ENCODE results near the gene ASB2. TPM values are rescaled to one million over a fixed set of nuclear protein-coding genes. Genes with fewer than 3 reads are reported as not detected.

Gene ASB2
- total RNA-seq, 1 donor from 2014 or later, result 58.6 TPM

DNA sequence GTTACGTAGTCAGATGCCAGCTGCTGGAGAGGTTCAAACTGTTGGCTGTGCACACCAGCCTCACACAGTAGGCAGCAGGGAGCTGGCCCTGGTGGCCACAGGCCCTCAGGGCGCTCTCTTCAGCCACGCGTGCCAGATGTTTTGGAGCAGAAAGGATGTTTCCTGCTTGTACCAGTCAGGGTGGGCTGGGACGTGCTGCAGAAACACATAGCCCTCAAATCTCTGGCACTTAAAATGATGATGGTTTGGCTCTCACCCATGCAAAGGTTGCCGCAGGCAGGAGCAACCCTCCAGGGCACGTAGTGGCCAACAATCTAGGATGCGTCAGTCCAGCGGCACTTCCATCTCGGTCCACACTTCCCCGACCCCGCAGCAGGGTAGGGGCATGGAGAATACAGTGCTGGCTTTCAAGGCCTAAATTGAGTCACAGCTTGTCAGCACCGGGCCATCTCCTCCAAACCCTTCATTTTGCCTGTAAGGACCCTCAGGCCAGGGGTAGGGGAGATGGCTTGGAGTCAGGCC lies 50.9 kb downstream of the ASB2 start:
- H3K36me3 ChIP-seq, result peaks cover 0 to 5% of the 10 kb centered on the region in 2 donors
- no peak overlapping the region for H3K4me3 ChIP-seq
- no peaks in the 10 kb centered on the region for H3K9me3 ChIP-seq
- TF ChIP-seq, protein P1, sequence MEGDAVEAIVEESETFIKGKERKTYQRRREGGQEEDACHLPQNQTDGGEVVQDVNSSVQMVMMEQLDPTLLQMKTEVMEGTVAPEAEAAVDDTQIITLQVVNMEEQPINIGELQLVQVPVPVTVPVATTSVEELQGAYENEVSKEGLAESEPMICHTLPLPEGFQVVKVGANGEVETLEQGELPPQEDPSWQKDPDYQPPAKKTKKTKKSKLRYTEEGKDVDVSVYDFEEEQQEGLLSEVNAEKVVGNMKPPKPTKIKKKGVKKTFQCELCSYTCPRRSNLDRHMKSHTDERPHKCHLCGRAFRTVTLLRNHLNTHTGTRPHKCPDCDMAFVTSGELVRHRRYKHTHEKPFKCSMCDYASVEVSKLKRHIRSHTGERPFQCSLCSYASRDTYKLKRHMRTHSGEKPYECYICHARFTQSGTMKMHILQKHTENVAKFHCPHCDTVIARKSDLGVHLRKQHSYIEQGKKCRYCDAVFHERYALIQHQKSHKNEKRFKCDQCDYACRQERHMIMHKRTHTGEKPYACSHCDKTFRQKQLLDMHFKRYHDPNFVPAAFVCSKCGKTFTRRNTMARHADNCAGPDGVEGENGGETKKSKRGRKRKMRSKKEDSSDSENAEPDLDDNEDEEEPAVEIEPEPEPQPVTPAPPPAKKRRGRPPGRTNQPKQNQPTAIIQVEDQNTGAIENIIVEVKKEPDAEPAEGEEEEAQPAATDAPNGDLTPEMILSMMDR (IDR thresholded peaks at IDR 0.05), result no peak
- DNase-seq (ENCODE audit: low spot score in 2 of 2), result no peak
- H3K27me3 ChIP-seq, result no peaks in the 10 kb centered on the region
- H3K27ac ChIP-seq, result no peak overlapping the region
- intact Hi-C loops (cut with DNase I), result no loop called here
- no peaks in the 10 kb centered on the region for H3K4me1 ChIP-seq

DNA sequence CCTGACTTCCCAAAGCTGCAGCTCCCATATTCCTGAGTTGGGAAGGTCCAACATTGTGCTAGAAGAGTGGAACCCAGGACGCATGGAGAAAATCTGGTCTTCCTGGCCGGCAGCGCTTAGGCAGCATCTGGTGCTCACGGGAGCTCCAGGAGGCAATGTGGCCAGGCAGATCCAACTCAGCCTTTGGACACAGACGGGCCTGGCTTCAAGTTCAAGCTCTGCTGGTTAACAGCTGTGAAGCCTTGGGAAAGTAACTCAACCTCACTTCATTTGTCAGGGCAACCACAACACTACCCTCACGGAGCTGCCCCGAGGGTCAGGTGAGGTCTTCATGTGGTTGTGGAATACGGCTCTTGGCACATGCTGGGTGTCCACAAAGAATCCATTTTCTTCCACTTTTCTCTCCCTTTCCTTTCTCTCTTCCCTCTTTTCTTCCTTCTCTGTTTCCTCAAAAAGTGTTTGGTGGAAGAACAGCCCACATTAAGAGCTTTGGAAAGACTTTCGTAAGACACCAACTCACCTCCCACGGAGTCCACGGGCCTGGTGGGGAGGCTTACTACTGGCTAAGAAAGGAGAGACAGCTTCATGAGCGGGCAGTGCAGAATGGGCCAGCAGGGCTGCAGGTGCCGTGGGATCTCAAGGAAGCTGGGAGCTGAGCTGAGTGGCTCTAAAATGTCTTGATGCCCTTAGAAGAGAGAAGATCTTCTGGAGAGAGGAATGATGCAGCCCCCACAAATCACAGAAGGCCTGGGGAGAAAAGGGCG lies 51.6 kb downstream of the ASB2 start:
- Histone ChIP-seq H3K27me3 (no peaks in the 10 kb centered on the region), H3K4me3 (no peak overlapping the region), H3K9me3 (no peaks in the 10 kb centered on the region), H3K27ac (no peak overlapping the region), H3K4me1 (no peaks in the 10 kb centered on the region), H3K36me3 (no peaks in the 10 kb centered on the region)
- TF ChIP-seq, protein P1 (IDR thresholded peaks at IDR 0.05), result no peak
- DNase-seq (ENCODE audit: low spot score in 2 of 2), result no peak
- intact Hi-C loops (cut with DNase I), result no loop called here

- Histone ChIP-seq H3K27ac (no peak overlapping the region), H3K27me3 (no peaks in the 10 kb centered on the region), H3K36me3 (no peaks in the 10 kb centered on the region), H3K4me3 (no peak overlapping the region), H3K9me3 (no peaks in the 10 kb centered on the region), H3K4me1 (no peaks in the 10 kb centered on the region)
- DNase-seq (ENCODE audit: low spot score in 2 of 2), result no peak
- intact Hi-C loops (cut with DNase I), result no loop called here
- TF ChIP-seq, protein P1 (IDR thresholded peaks at IDR 0.05), result no peak
Observed at GRCh38 chr14:93923626-93924025, 52.7 kb downstream of the ASB2 start.

GRCh38 chr14:93921001-93921806 lies 55.2 kb downstream of the ASB2 start:
- no peak for DNase-seq (ENCODE audit: low spot score in 2 of 2)
- no peak overlapping the region for H3K27ac ChIP-seq
- intact Hi-C loops (cut with DNase I), result no loop called here
- H3K36me3 ChIP-seq, result no peaks in the 10 kb centered on the region
- no peaks in the 10 kb centered on the region for H3K4me1 ChIP-seq
- no peaks in the 10 kb centered on the region for H3K27me3 ChIP-seq
- no peaks in the 10 kb centered on the region for H3K9me3 ChIP-seq
- no peak overlapping the region for H3K4me3 ChIP-seq
- TF ChIP-seq, protein P1 (IDR thresholded peaks at IDR 0.05), result no peak

DNA sequence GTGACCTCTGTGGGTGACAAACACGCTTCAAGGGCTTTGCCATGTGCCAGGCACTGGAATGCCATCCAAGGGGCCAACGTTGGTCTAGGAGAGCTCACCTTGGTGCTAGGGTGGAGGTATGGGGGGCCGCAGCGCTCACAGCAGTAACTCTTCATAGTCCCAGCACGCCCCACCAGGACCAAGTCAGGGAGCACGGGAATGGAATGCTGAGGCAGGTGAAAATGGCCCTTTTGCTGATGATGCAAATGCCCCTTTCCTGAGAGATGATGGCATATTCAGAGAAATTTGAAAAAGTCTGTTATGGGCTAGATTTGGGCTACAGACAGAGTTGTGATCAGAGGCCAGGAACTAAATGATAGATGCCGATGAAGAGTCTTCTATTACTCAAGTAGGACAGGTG lies 59.2 kb downstream of the ASB2 start:
- no peaks in the 10 kb centered on the region for H3K9me3 ChIP-seq
- intact Hi-C loops (cut with DNase I), result no loop called here
- no peak overlapping the region for H3K27ac ChIP-seq
- no peak overlapping the region for H3K4me3 ChIP-seq
- no peaks in the 10 kb centered on the region for H3K36me3 ChIP-seq
- H3K4me1 ChIP-seq, result no peaks in the 10 kb centered on the region
- DNase-seq (ENCODE audit: low spot score in 2 of 2), result no peak
- TF ChIP-seq, protein P1 (IDR thresholded peaks at IDR 0.05), result no peak
- H3K27me3 ChIP-seq, result no peaks in the 10 kb centered on the region

Measured in ascending aorta (tissue), 2 donors.